GM03348 (cell line): ENCODE data around the gene SH2D3A.
"Not testable (repeated sequence)": the region's sequence is repeated elsewhere in the genome, so short reads cannot be mapped to it uniquely, and the experiment has no call there.

Experiments used
- DNase-seq: peaks from one replicate; pipeline ENCODE4 v3.0.0; 2012; ENCODE audit warnings: low spot score

The SH2D3A gene

GRCh38 chr19:6788896-6789295 is 21.7 kb upstream of the SH2D3A start:
- no peak for DNase-seq

- no peak for DNase-seq
Observed at GRCh38 chr19:6787393-6787792, 20.2 kb upstream of the SH2D3A start.

GRCh38 chr19:6779206-6779605 is 12.0 kb upstream of the SH2D3A start:
- no peak for DNase-seq

- no peak for DNase-seq
Observed at GRCh38 chr19:6778386-6778785, 11.2 kb upstream of the SH2D3A start.

GRCh38 chr19:6777434-6777833 is 10.2 kb upstream of the SH2D3A start:
- DNase-seq: no peak

- DNase-seq: no peak
Observed at GRCh38 chr19:6776999-6777398, 9.8 kb upstream of the SH2D3A start.

- not testable (repeated sequence) for DNase-seq
Observed at GRCh38 chr19:6776045-6776444, 8.8 kb upstream of the SH2D3A start.

- DNase-seq: no peak
Observed at GRCh38 chr19:6774821-6775707, 7.8 kb upstream of the SH2D3A start.

- DNase-seq: no peak
Observed at GRCh38 chr19:6773323-6773931, 6.2 kb upstream of the SH2D3A start.

- no peak for DNase-seq
Observed at GRCh38 chr19:6772866-6773322, 5.7 kb upstream of the SH2D3A start.

GRCh38 chr19:6772028-6772865 is 5.0 kb upstream of the SH2D3A start, which contains the start of gene VAV1:
Gene VAV1 (plus strand): TSS chr19:6772708. CDS start chr19:6772808, 100 bp downstream.
- DNase-seq: no peak

- DNase-seq: not testable (repeated sequence)
Observed at GRCh38 chr19:6771648-6772027, 4.4 kb upstream of the SH2D3A start.

- DNase-seq: peak; percentile 47
Observed at GRCh38 chr19:6769006-6769619, 1.9 kb upstream of the SH2D3A start.

- DNase-seq: peak; percentile 4
Observed at GRCh38 chr19:6768236-6768785, 1.1 kb upstream of the SH2D3A start.

GRCh38 chr19:6767081-6767356 is 216 bp downstream of the SH2D3A start:
- no peak for DNase-seq

GRCh38 chr19:6766357-6767080 is 716 bp downstream of the SH2D3A start:
- no peak for DNase-seq

GRCh38 chr19:6765738-6766356 is 1.4 kb downstream of the SH2D3A start:
- DNase-seq: no peak

- DNase-seq: not testable (repeated sequence)
Observed at GRCh38 chr19:6762253-6762797, 4.9 kb downstream of the SH2D3A start.

- DNase-seq: peak; percentile 15
Observed at GRCh38 chr19:6761053-6761676, 6.1 kb downstream of the SH2D3A start.

GRCh38 chr19:6760606-6761005 is 6.6 kb downstream of the SH2D3A start:
- peak; percentile 1 for DNase-seq
